Measurements from ENCODE around the gene CALHM3.
"Not testable (repeated sequence)": the region's sequence is repeated elsewhere in the genome, so short reads cannot be mapped to it uniquely, and the experiment has no call there.

CALHM3 gene, protein sequence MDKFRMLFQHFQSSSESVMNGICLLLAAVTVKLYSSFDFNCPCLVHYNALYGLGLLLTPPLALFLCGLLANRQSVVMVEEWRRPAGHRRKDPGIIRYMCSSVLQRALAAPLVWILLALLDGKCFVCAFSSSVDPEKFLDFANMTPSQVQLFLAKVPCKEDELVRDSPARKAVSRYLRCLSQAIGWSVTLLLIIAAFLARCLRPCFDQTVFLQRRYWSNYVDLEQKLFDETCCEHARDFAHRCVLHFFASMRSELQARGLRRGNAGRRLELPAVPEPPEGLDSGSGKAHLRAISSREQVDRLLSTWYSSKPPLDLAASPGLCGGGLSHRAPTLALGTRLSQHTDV

DNA sequence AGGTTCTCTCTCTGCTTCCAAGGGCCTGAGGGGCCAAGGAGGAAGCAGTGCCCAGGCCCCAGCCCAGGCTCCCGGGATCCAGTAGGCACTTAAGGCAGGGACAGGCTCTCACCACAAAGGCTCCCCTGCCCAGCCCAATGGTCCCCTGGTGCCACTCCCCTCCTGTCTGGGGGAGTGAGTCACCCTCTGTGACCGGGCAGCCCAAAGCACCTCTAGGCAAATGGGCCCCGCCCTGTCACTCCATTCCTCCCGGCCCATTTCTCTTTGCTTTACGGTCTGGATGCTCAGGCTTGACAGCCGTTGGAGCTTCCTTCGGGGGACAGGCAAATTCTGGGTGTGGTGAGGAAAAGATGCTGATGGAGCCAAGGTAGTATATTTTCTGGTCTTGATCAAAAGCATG lies at the start of gene CALHM3:
Gene CALHM3, minus strand, starts transcription at position 106 of the 400 bp plus-strand sequence. CDS start 208 bp downstream, outside the sequence.
- TF ChIP-seq, protein P1, sequence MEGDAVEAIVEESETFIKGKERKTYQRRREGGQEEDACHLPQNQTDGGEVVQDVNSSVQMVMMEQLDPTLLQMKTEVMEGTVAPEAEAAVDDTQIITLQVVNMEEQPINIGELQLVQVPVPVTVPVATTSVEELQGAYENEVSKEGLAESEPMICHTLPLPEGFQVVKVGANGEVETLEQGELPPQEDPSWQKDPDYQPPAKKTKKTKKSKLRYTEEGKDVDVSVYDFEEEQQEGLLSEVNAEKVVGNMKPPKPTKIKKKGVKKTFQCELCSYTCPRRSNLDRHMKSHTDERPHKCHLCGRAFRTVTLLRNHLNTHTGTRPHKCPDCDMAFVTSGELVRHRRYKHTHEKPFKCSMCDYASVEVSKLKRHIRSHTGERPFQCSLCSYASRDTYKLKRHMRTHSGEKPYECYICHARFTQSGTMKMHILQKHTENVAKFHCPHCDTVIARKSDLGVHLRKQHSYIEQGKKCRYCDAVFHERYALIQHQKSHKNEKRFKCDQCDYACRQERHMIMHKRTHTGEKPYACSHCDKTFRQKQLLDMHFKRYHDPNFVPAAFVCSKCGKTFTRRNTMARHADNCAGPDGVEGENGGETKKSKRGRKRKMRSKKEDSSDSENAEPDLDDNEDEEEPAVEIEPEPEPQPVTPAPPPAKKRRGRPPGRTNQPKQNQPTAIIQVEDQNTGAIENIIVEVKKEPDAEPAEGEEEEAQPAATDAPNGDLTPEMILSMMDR (IDR thresholded peaks at IDR 0.05; ENCODE audit: borderline replicate concordance, insufficient read depth, low read depth, low read length), result no peak
- H3K4me3 ChIP-seq (ENCODE audit: low read depth, low read length), result no peak within 1 kb of the TSS

DNA sequence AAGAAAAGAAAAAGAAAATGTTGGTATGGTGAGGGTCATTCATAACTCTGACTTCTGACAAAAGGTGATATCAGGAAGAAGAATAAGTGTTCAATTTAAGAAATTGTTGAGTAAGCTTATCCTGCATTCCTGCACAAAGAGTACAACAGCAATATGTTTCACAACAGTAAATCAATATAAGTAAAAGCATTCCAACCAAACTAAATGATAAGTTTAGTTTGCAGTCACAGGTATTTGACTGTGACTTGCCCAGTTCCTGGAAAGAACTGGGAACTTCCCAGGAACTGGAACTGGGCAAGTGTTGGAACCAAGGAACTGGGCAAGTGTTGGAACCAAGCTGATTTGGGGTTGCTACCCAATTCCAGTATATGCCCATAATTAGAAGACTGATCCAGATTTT lies 49.5 kb upstream of the CALHM3 start:
- no peak overlapping the region for H3K4me3 ChIP-seq (ENCODE audit: low read depth, low read length)
- TF ChIP-seq, protein P1 (IDR thresholded peaks at IDR 0.05; ENCODE audit: borderline replicate concordance, insufficient read depth, low read depth, low read length), result no peak

DNA sequence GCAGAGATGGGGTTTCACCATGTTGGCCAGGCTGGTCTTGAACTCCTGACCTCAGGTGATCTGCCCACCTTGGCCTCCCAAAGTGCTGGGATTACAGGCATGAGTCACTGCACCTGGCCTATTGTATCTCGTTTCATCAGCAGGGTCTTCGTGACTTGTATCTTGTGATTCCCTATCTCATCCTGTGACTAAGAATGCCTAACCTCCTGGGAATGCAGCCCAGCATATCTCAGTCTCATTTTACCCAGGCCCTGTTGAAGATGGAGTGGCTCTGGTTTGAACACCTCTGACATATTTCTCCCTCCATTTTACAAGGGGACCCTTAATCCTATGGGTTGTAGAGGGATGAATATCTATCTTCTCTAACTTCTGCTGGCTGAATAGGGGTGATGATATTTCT lies 48.4 kb upstream of the CALHM3 start:
- not testable (repeated sequence) for H3K4me3 ChIP-seq (ENCODE audit: low read depth, low read length)

DNA sequence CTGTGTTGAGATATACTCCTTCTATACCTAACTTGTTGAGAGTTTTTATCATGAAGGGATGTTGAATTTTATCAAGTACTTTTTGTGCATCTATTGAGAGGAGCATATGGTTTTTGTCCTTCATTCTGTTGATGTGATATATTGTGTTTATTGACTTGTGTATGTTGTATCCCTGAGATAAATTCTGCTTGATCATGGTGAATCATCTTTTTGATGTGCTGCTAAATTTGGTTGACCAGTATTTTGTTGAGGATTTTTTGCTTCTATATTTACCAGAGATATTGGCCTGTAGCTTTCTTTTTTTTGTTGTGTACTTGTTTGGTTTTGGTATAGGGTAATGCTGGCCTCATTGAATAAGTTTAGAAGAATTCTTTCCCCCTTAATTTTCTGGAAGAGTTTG lies 46.9 kb upstream of the CALHM3 start:
- no peak overlapping the region for H3K4me3 ChIP-seq (ENCODE audit: low read depth, low read length)
- TF ChIP-seq, protein P1 (IDR thresholded peaks at IDR 0.05; ENCODE audit: borderline replicate concordance, insufficient read depth, low read depth, low read length), result no peak

DNA sequence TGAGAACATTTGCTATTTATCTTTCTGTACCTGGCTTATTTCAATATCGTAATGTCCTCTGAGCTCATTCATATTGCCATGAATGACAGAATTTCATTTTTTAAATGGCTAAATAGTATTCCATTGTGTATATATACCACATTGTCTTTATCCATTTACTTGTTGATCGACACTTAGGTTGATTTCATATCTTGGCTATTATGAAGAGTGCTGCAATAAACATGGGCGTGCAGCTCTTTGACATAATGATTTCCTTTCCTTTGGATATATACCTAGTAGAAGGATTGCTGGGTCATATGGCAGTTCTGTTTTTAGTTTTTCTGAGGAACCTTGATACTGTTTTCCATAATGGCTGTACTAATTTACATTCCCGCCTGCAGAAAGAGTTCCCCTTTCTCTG lies 44.6 kb upstream of the CALHM3 start:
- TF ChIP-seq, protein P1 (IDR thresholded peaks at IDR 0.05; ENCODE audit: borderline replicate concordance, insufficient read depth, low read depth, low read length), result no peak
- H3K4me3 ChIP-seq (ENCODE audit: low read depth, low read length), result no peak overlapping the region

DNA sequence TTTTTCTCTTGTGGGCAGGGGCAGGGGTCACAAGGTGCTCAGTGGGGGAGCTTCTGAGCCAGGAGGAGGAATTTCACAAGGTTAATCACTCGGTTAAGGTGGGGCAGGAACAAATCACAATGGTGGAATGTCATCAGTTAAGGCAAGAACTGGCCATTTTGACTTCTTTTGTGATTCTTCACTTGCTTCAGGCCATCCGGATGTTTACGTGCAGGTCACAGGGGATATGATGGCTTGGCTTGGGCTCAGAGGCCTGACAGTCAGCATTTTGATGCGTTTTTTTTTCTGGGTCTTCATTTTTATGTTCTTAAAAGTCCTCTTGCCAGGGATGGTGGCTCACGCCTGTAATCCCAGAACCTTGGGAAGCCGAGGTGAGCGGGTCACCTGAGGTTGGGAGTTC lies 43.0 kb upstream of the CALHM3 start:
- H3K4me3 ChIP-seq (ENCODE audit: low read depth, low read length), result not testable (repeated sequence)

DNA sequence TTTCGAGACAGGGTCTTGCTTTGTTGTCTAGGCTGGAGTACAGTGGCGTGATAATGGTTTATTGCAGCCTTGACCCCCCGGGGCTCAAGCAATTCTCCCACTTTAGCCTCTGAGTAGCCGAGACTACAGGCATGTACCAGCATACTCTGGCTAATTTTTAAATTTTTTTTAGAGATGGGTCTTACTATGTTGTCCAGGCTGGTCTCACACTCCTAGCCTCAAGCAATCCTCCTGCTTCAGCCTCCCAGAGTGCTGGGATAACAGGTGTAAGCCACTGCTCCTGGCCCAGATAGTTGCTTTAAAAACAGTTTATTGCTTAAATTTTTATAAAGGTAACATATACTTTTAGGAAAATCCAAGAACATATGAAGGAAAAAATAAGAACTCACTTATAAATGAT lies 40.8 kb upstream of the CALHM3 start:
- TF ChIP-seq, protein P1 (IDR thresholded peaks at IDR 0.05; ENCODE audit: borderline replicate concordance, insufficient read depth, low read depth, low read length), result no peak
- no peak overlapping the region for H3K4me3 ChIP-seq (ENCODE audit: low read depth, low read length)

DNA sequence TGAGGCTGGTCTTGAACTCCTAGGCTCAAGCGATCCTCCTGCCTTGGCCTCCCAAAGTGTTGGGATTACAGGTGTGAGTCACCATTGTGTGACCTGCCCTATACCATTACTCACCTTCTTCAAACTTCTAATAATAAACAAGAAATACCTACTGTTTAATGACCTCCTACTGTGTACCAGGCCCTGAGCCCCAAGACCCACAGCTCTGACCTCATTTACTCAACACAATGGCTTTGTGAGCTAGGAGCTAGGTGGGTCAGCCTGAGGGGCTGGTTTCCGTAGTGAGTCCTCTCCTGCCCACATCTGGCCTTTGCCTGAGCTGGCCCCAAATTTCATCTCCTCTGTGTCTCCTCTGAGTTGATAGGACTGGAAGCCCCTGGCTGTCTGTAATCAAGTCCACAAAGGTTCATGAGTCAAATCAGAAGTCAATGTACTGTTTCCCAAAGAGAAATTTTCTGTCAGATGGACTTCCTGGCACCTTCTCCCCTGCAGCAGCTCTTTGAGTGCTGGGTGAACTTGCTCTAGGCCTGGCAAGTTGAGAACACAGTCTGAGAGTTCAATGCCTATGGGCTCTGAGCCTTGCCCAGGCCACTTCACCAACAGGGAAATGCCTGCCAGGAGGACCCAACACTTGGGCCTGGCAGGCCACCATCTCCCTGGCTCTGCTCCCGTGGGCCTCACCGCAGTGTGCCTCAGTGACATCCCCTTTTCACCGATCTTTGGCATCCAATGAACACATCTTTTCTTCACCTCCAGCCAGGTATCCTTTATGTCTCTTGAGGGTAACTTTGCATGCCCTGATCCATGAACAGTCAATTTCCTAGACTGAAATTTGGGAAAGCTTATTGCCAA lies 38.4 kb upstream of the CALHM3 start:
- no peak overlapping the region for H3K4me3 ChIP-seq (ENCODE audit: low read depth, low read length)
- TF ChIP-seq, protein P1 (IDR thresholded peaks at IDR 0.05; ENCODE audit: borderline replicate concordance, insufficient read depth, low read depth, low read length), result no peak

All from GM12875 (cell line).